Astrocyte (in vitro differentiated cells and primary cell): ENCODE data around the gene BANP. TPM values are rescaled to one million over a fixed set of nuclear protein-coding genes. Genes with fewer than 3 reads are reported as not detected.

Experiments
- DNase-seq: peaks from one replicate; pipeline ENCODE4 v3.0.0-alpha.2; 2010; ENCODE audit warnings: low read depth
- FAIRE-seq: peaks from 2 replicates; lab custom pipeline; 2011; peaks lifted over from hg19 to GRCh38; lab: Jason Lieb, UNC
- H2AFZ ChIP-seq: 2 replicates; pipeline ENCODE4 v1.6.0; 2012; ENCODE audit warnings: low read depth, low read length, inconsistent platforms
- H3K27ac ChIP-seq: 2 replicates; pipeline ENCODE4 v1.5.1; 2011; ENCODE audit warnings: low read depth, low read length, inconsistent platforms
- H3K27me3 ChIP-seq: 2 replicates; pipeline ENCODE4 v1.6.0; 2011; ENCODE audit warnings: low read length, inconsistent platforms; ENCODE audit not compliant: insufficient read depth
- H3K36me3 ChIP-seq: 2 replicates; pipeline ENCODE4 v1.5.1; 2011; ENCODE audit warnings: low read length, inconsistent platforms; ENCODE audit not compliant: insufficient read depth
- H3K4me1 ChIP-seq: 2 replicates; pipeline ENCODE4 v1.5.1; 2011; ENCODE audit warnings: low read length, inconsistent platforms; ENCODE audit not compliant: insufficient read depth
- H3K4me2 ChIP-seq: 2 replicates; pipeline ENCODE4 v1.6.0; 2012; ENCODE audit warnings: low read length, inconsistent platforms
- H3K4me3 ChIP-seq: 2 replicates; pipeline ENCODE4 v1.5.1; 2011; ENCODE audit warnings: low read depth, mild to moderate bottlenecking, low read length, inconsistent platforms; ENCODE audit not compliant: insufficient read depth
- H3K79me2 ChIP-seq: 2 replicates; pipeline ENCODE4 v1.6.0; 2012; ENCODE audit warnings: mild to moderate bottlenecking, low read length, inconsistent platforms; ENCODE audit not compliant: insufficient read depth
- H3K9ac ChIP-seq: 2 replicates; pipeline ENCODE4 v1.6.0; 2012; ENCODE audit warnings: mild to moderate bottlenecking, low read length, inconsistent platforms
- H3K9me3 ChIP-seq: 2 replicates; pipeline ENCODE4 v1.5.1; 2012; ENCODE audit warnings: low read depth, mild to moderate bottlenecking, low read length, inconsistent platforms; ENCODE audit not compliant: insufficient read depth
- H4K20me1 ChIP-seq: 2 replicates; pipeline ENCODE4 v1.6.0; 2012; ENCODE audit warnings: low read length, inconsistent platforms; ENCODE audit not compliant: insufficient read depth
- H3K27ac Mint-ChIP-seq: one replicate; pipeline ENCODE4 v1.8.0; 2021; ENCODE audit warnings: mild to moderate bottlenecking, mixed read lengths; ENCODE audit not compliant: unreplicated experiment
- H3K27me3 Mint-ChIP-seq: one replicate; pipeline ENCODE4 v1.8.0; 2021; ENCODE audit warnings: low read depth, mixed read lengths; ENCODE audit not compliant: unreplicated experiment
- H3K36me3 Mint-ChIP-seq: one replicate; pipeline ENCODE4 v1.8.0; 2021; ENCODE audit warnings: low read depth, mixed read lengths; ENCODE audit not compliant: unreplicated experiment
- H3K4me1 Mint-ChIP-seq: one replicate; pipeline ENCODE4 v1.8.0; 2021; ENCODE audit warnings: low read depth, mixed read lengths; ENCODE audit not compliant: unreplicated experiment
- H3K4me3 Mint-ChIP-seq: one replicate; pipeline ENCODE4 v1.8.0; 2021; ENCODE audit warnings: mild to moderate bottlenecking, moderate library complexity, mixed read lengths; ENCODE audit not compliant: unreplicated experiment
- H3K9me3 Mint-ChIP-seq: one replicate; pipeline ENCODE4 v1.8.0; 2021; ENCODE audit warnings: mild to moderate bottlenecking, mixed read lengths; ENCODE audit not compliant: unreplicated experiment
- CTCF ChIP-seq: IDR thresholded peaks from 2 replicates; pipeline ENCODE4 v1.5.1; 2011; ENCODE audit warnings: low read depth, mild to moderate bottlenecking, inconsistent platforms, low read length, moderate library complexity; ENCODE audit not compliant: insufficient read depth
- EZH2 ChIP-seq: IDR thresholded peaks from 2 replicates; pipeline ENCODE4 v1.6.1; 2012; ENCODE audit warnings: mild to moderate bottlenecking, low read length, inconsistent platforms; ENCODE audit not compliant: insufficient read depth
- total RNA-seq: library from RNA; stranded (reverse); gene quantifications from 2 replicates; pipeline ENCODE4 v1.2.1, GENCODE V29; 2021

BANP gene
- total RNA-seq, 1 donor from 2014 or later, result 28.9 TPM

- H3K4me3 Mint-ChIP-seq, result peak overlapping the region; percentile 91
- H3K9me3 Mint-ChIP-seq, result no peaks in the 10 kb centered on the region
- peak overlapping the region; percentile 99 for H3K9ac ChIP-seq
- no peak overlapping the region for H2AFZ ChIP-seq
- no peaks in the 10 kb centered on the region for H3K9me3 ChIP-seq
- peaks cover 30% of the 10 kb centered on the region for H3K4me1 Mint-ChIP-seq
- peak overlapping the region; percentile 98 for H3K4me2 ChIP-seq
- H3K27me3 ChIP-seq, result no peaks in the 10 kb centered on the region
- peaks cover 2% of the 10 kb centered on the region for H3K36me3 ChIP-seq
- peak overlapping the region; percentile 81 for H3K4me3 ChIP-seq
- H3K27ac ChIP-seq, result peak overlapping the region; percentile 97
- H3K36me3 Mint-ChIP-seq, result peaks cover 8% of the 10 kb centered on the region
- peaks cover 33% of the 10 kb centered on the region for H3K4me1 ChIP-seq
- H3K79me2 ChIP-seq, result peaks cover 61% of the 10 kb centered on the region
- no peak for FAIRE-seq
- H4K20me1 ChIP-seq, result peaks cover 22% of the 10 kb centered on the region
- TF ChIP-seq EZH2, result no peak
- TF ChIP-seq CTCF, result no peak
- no peaks in the 10 kb centered on the region for H3K27me3 Mint-ChIP-seq
- peak overlapping the region; percentile 35 for H3K27ac Mint-ChIP-seq
- no peak for DNase-seq
Observed at GRCh38 chr16:87952751-87953150, 1.5 kb downstream of the BANP start.

- Mint-ChIP-seq H3K27ac (peak overlapping the region; percentile 17), H3K9me3 (no peaks in the 10 kb centered on the region), H3K36me3 (peaks cover 8% of the 10 kb centered on the region), H3K4me1 (peaks cover 30% of the 10 kb centered on the region), H3K4me3 (peak overlapping the region; percentile 57), H3K27me3 (no peaks in the 10 kb centered on the region)
- H3K4me3 ChIP-seq, result no peak overlapping the region
- peaks cover 69% of the 10 kb centered on the region for H3K79me2 ChIP-seq
- H2AFZ ChIP-seq, result no peak overlapping the region
- H3K4me1 ChIP-seq, result peaks cover 33% of the 10 kb centered on the region
- FAIRE-seq, result no peak
- H3K9ac ChIP-seq, result peak overlapping the region; percentile 75
- TF ChIP-seq CTCF (no peak), EZH2 (no peak)
- no peak for DNase-seq
- H3K36me3 ChIP-seq, result peaks cover 2% of the 10 kb centered on the region
- no peaks in the 10 kb centered on the region for H3K9me3 ChIP-seq
- H3K27me3 ChIP-seq, result no peaks in the 10 kb centered on the region
- peak overlapping the region; percentile 37 for H3K27ac ChIP-seq
- peaks cover 22% of the 10 kb centered on the region for H4K20me1 ChIP-seq
- peak overlapping the region; percentile 33 for H3K4me2 ChIP-seq
Observed at GRCh38 chr16:87953308-87954215, 2.3 kb downstream of the BANP start.

GRCh38 chr16:87954361-87954760 lies 3.1 kb downstream of the BANP start:
- H3K36me3 ChIP-seq, result peaks cover 2% of the 10 kb centered on the region

More at GRCh38 chr16:87954361-87954760, 3.1 kb downstream of the BANP start:
- Histone ChIP-seq H2AFZ (no peak overlapping the region), H3K79me2 (peaks cover 77% of the 10 kb centered on the region), H3K9ac (peak overlapping the region; percentile 75), H3K27me3 (no peaks in the 10 kb centered on the region), H3K4me3 (no peak overlapping the region), H3K27ac (no peak overlapping the region), H3K4me1 (peaks cover 33% of the 10 kb centered on the region), H4K20me1 (peaks cover 22% of the 10 kb centered on the region), H3K9me3 (no peaks in the 10 kb centered on the region), H3K4me2 (no peak overlapping the region)
- Mint-ChIP-seq H3K27me3 (no peaks in the 10 kb centered on the region), H3K36me3 (peaks cover 13% of the 10 kb centered on the region), H3K27ac (peak overlapping the region; percentile 23), H3K9me3 (no peaks in the 10 kb centered on the region), H3K4me1 (peaks cover 30% of the 10 kb centered on the region), H3K4me3 (no peak overlapping the region)
- FAIRE-seq (no peak), DNase-seq (no peak)
- no peak for TF ChIP-seq CTCF
- no peak for TF ChIP-seq EZH2
